ENCODE measurements around the gene OBP2A. TPM values are rescaled to one million over a fixed set of nuclear protein-coding genes. Genes with fewer than 3 reads are reported as not detected.

The OBP2A gene
- total and polyA plus RNA-seq, 10 of the 15 experiments (the other 5 are each of a cell fraction or from before 2014, with no cell fraction given), result not detected

- TF ChIP-seq ASH2L (IDR thresholded peaks at IDR 0.05; ENCODE audit: borderline replicate concordance, low read depth) (no peak), MXI1 (IDR thresholded peaks at IDR 0.05; ENCODE audit: low read depth, low read length) (peak; percentile 65), POLR2AphosphoS2 (IDR thresholded peaks at IDR 0.05; ENCODE audit: low read depth, low read length) (peak; percentile 69), ZNF687 (IDR thresholded peaks at IDR 0.05) (no peak), KAT2A (conservative IDR thresholded peaks at IDR 0.05; ENCODE audit: control insufficient read depth, low read depth, low read length) (no peak), BCL3 (IDR thresholded peaks at IDR 0.05; ENCODE audit: borderline replicate concordance, insufficient read depth, low read depth, low read length, poor library complexity, severe bottlenecking) (no peak), HSF1 (IDR thresholded peaks at IDR 0.05; ENCODE audit: low read depth, low read length) (no peak), TBL1XR1 (IDR thresholded peaks at IDR 0.05; ENCODE audit: low read depth, low read length) (0 out of 2 replicates have a peak, but pooled peaks have one; percentile 33), BRCA1 (IDR thresholded peaks at IDR 0.05; ENCODE audit: low read depth, low read length) (no peak), CBFB (IDR thresholded peaks at IDR 0.05; ENCODE audit: low read depth) (no peak), ZNF217 (IDR thresholded peaks at IDR 0.05) (no peak), MYC (IDR thresholded peaks at IDR 0.05; ENCODE audit: insufficient read depth, insufficient read length, insufficient replicate concordance, low read length, severe bottlenecking) (peak; percentile 66), ZSCAN29 (IDR thresholded peaks at IDR 0.05) (no peak), PRDM15 (CRISPR knock-in tag; IDR thresholded peaks at IDR 0.05) (no peak), STAT1 (conservative IDR thresholded peaks at IDR 0.05) (no peak), NR2C1 (IDR thresholded peaks at IDR 0.05) (peak; percentile 44; the same call in 1 of the 2 replicates), SIN3A (IDR thresholded peaks at IDR 0.05; ENCODE audit: low read depth, low read length) (no peak)
- TF ChIP-seq, protein P1, sequence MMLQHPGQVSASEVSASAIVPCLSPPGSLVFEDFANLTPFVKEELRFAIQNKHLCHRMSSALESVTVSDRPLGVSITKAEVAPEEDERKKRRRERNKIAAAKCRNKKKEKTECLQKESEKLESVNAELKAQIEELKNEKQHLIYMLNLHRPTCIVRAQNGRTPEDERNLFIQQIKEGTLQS (IDR thresholded peaks at IDR 0.05; ENCODE audit: borderline replicate concordance, extremely low read depth, low read depth, low read length), result no peak
These were observed 45.2 kb upstream of the OBP2A start, which contains the start of gene MRPS2 (continued) for GRCh38 chr9:135500525-135501260.

Measured in GM12878 (cell line).